Measurements from ENCODE around the gene LIN7A. TPM values are rescaled to one million over a fixed set of nuclear protein-coding genes. Genes with fewer than 3 reads are reported as not detected.

Gene LIN7A
- total RNA-seq, 1 donor from 2014 or later, result 0.80 TPM

- peaks cover 4% of the 10 kb centered on the region for H3K4me1 Mint-ChIP-seq (ENCODE audit: low read depth)
- H3K9me3 Mint-ChIP-seq (ENCODE audit: low read depth), result peaks cover 4% of the 10 kb centered on the region
- H3K27ac Mint-ChIP-seq (ENCODE audit: unreplicated experiment), result no peak overlapping the region
- H3K36me3 Mint-ChIP-seq (ENCODE audit: low read depth), result no peaks in the 10 kb centered on the region
- TF ChIP-seq CTCF (IDR thresholded peaks at IDR 0.05), result no peak
- no peak overlapping the region for H3K4me3 Mint-ChIP-seq (ENCODE audit: unreplicated experiment)
- DNase-seq (ENCODE audit: low spot score), result no peak
- peaks cover 9% of the 10 kb centered on the region for H3K27me3 Mint-ChIP-seq (ENCODE audit: low read depth)
These were observed 189.9 kb downstream of the LIN7A start for GRCh38 chr12:80747800-80748199.

- Mint-ChIP-seq H3K4me1 (ENCODE audit: low read depth) (peaks cover 4% of the 10 kb centered on the region), H3K9me3 (ENCODE audit: low read depth) (peaks cover under 1% of the 10 kb centered on the region), H3K36me3 (ENCODE audit: low read depth) (no peaks in the 10 kb centered on the region), H3K4me3 (ENCODE audit: unreplicated experiment) (no peak overlapping the region), H3K27me3 (ENCODE audit: low read depth) (peaks cover 8% of the 10 kb centered on the region), H3K27ac (ENCODE audit: unreplicated experiment) (no peak overlapping the region)
- no peak for TF ChIP-seq CTCF (IDR thresholded peaks at IDR 0.05)
- no peak for DNase-seq (ENCODE audit: low spot score)
These were observed 191.8 kb downstream of the LIN7A start for GRCh38 chr12:80745851-80746505.

Small RNA genes within 50 kb of the gene (microRNA-seq; reads per million reads assigned to microRNA genes)
- gene MIR617 (ENCODE audit: borderline number of aligned reads) (not detected), gene MIR618 (ENCODE audit: borderline number of aligned reads) (not detected)

Other genes with a start within 250 kb of the LIN7A start
- gene MYF6, start 230.3 kb downstream of the LIN7A start, total RNA-seq, result not detected in 3 replicates
- gene MYF5, start 221.0 kb downstream of the LIN7A start, total RNA-seq, result not detected in 3 replicates
- 1.9 to 5.6 TPM (median 2.2 TPM) in 3 replicates for gene ACSS3, start 140.1 kb upstream of the LIN7A start, total RNA-seq

Data from chondrocyte (in vitro differentiated cells).